OCI-LY1 (cell line): ENCODE results near the gene PDS5B.
A peak's percentile ranks its signal among the peaks of the same experiment; 100 is the strongest.

Experiments
- H2AFZ ChIP-seq: fragments of 200-600 bp; sonication (generic), shearing (Covaris generic); 2 replicates; pipeline ENCODE4 v1.6.0; 2014; ENCODE audit warnings: antibody characterized with exemption, mild to moderate bottlenecking, low read length
- H3F3A ChIP-seq: fragments of 200-600 bp; sonication (generic), shearing (Covaris generic); 2 replicates; pipeline ENCODE4 v1.6.0; 2014; ENCODE audit warnings: mild to moderate bottlenecking, antibody characterized with exemption, low read length, moderate library complexity; ENCODE audit not compliant: insufficient read depth
- H3K27ac ChIP-seq: fragments of 200-600 bp; sonication (generic); 2 replicates; pipeline ENCODE4 v1.5.1; 2014; ENCODE audit warnings: low read length, mixed run types, mild to moderate bottlenecking, low read depth; ENCODE audit not compliant: poor library complexity, severe bottlenecking
- H3K27me3 ChIP-seq: fragments of 200-600 bp; sonication (generic); 2 replicates; pipeline ENCODE4 v1.6.0; 2014; ENCODE audit warnings: antibody characterized with exemption, mild to moderate bottlenecking, low read length, moderate library complexity; ENCODE audit not compliant: insufficient read depth
- H3K36me3 ChIP-seq: fragments of 200-600 bp; sonication (generic); 2 replicates; pipeline ENCODE4 v1.6.1; 2014; ENCODE audit warnings: mild to moderate bottlenecking, antibody characterized with exemption, low read length, moderate library complexity, mixed read lengths; ENCODE audit not compliant: insufficient read depth
- H3K4me1 ChIP-seq: fragments of 200-600 bp; sonication (generic); 2 replicates; pipeline ENCODE4 v1.5.1; 2014; ENCODE audit warnings: mild to moderate bottlenecking, low read length, moderate library complexity; ENCODE audit not compliant: insufficient read depth, severe bottlenecking
- H3K4me2 ChIP-seq: fragments of 200-600 bp; sonication (generic), shearing (Covaris generic); 2 replicates; pipeline ENCODE4 v1.6.1; 2014; ENCODE audit warnings: low read length
- H3K4me3 ChIP-seq: fragments of 200-600 bp; sonication (generic); 2 replicates; pipeline ENCODE4 v1.5.1; 2014; ENCODE audit warnings: low read length, low read depth, mild to moderate bottlenecking, mixed read lengths; ENCODE audit not compliant: poor library complexity, severe bottlenecking
- H3K79me2 ChIP-seq: fragments of 200-600 bp; shearing (Covaris generic); 2 replicates; pipeline ENCODE4 v1.6.1; 2016; ENCODE audit warnings: mixed run types, low read length, mixed read lengths; ENCODE audit not compliant: insufficient read depth
- H3K9ac ChIP-seq: fragments of 200-600 bp; sonication (generic), shearing (Covaris generic); 2 replicates; pipeline ENCODE4 v1.6.1; 2014; ENCODE audit warnings: mild to moderate bottlenecking, low read length, mixed read lengths
- H3K9me2 ChIP-seq: fragments of 200-600 bp; sonication (generic), shearing (Covaris generic); 2 replicates; pipeline ENCODE4 v1.6.1; 2014; ENCODE audit warnings: low read depth, mild to moderate bottlenecking, low read length, mixed read lengths
- H3K9me3 ChIP-seq: fragments of 200-600 bp; shearing (Covaris generic); 2 replicates; pipeline ENCODE4 v1.6.1; 2014; ENCODE audit warnings: low read length, mixed read lengths
- H4K20me1 ChIP-seq: fragments of 200-600 bp; sonication (generic), shearing (Covaris generic); 2 replicates; pipeline ENCODE4 v1.6.0; 2016; ENCODE audit warnings: mild to moderate bottlenecking, low read length; ENCODE audit not compliant: insufficient read depth
- EZH2 ChIP-seq: fragments of 200-600 bp; sonication (generic), shearing (Covaris generic); IDR thresholded peaks from 2 replicates; pipeline ENCODE4 v1.8.0; 2017; ENCODE audit warnings: borderline replicate concordance, mixed run types, mild to moderate bottlenecking, antibody characterized with exemption, low read length, moderate library complexity, mixed read lengths
- TF ChIP-seq, protein P1 (sequence below): fragments of 200-600 bp; sonication (generic), shearing (Covaris generic); IDR thresholded peaks from 2 replicates; pipeline ENCODE4 v1.5.1; 2017; ENCODE audit warnings: mild to moderate bottlenecking, antibody characterized with exemption, low read length, moderate library complexity, mixed read lengths

PDS5B gene

DNA sequence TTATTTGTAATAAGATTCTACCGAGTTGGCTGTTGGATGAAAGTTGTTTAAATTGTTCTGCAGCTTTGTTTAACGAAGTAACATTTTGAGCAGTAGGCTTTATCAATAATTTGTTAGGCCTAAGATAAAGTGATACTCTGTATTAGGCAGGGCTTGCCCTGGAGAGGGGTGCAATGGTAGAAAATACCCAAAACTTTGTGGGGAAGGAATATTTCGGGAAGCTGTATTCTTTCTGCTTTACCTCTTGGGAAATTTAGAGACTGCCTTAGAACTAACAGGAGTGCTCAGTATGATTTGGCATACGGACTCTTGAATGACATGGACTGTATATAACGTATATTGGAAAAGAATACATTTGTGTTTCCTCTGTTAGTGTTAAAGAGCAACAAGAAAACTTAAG lies 2.5 kb downstream of the PDS5B start:
- Histone ChIP-seq H3K9me2 (no peaks in the 10 kb centered on the region), H2AFZ (no peak overlapping the region), H3K4me2 (peak overlapping the region; percentile 94), H3F3A (no peaks in the 10 kb centered on the region), H3K36me3 (no peaks in the 10 kb centered on the region), H3K27me3 (no peaks in the 10 kb centered on the region), H3K9me3 (no peaks in the 10 kb centered on the region), H3K27ac (no peak overlapping the region), H4K20me1 (no peaks in the 10 kb centered on the region), H3K4me3 (peak overlapping the region; percentile 70), H3K9ac (peak overlapping the region; percentile 69), H3K4me1 (peaks cover 31% of the 10 kb centered on the region), H3K79me2 (peaks cover 64% of the 10 kb centered on the region)
- no peak for TF ChIP-seq EZH2
- TF ChIP-seq, protein P1, sequence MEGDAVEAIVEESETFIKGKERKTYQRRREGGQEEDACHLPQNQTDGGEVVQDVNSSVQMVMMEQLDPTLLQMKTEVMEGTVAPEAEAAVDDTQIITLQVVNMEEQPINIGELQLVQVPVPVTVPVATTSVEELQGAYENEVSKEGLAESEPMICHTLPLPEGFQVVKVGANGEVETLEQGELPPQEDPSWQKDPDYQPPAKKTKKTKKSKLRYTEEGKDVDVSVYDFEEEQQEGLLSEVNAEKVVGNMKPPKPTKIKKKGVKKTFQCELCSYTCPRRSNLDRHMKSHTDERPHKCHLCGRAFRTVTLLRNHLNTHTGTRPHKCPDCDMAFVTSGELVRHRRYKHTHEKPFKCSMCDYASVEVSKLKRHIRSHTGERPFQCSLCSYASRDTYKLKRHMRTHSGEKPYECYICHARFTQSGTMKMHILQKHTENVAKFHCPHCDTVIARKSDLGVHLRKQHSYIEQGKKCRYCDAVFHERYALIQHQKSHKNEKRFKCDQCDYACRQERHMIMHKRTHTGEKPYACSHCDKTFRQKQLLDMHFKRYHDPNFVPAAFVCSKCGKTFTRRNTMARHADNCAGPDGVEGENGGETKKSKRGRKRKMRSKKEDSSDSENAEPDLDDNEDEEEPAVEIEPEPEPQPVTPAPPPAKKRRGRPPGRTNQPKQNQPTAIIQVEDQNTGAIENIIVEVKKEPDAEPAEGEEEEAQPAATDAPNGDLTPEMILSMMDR = no peak

DNA sequence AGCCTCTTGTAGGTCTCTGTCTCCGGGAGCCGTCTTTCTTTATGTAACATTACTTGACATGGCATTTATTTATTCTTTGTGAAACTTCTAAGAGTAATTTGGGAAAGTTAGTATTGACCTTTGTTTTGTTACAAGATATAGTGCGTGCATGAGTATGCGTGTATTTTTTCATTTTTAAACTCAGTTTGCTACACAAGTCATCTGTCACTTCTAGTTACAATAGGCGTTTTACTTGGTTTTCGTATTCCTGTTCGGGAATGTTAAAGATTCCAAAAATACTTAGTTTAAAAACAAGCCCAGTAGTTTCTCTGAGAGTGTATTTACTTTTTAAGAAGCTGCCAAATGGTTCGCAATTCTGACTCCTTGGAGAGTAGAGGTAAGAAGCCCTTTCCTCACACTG lies 3.2 kb downstream of the PDS5B start:
- H3K9ac ChIP-seq = peak overlapping the region; percentile 69; the same call in 1 of the 2 replicates
- H3K4me1 ChIP-seq = peaks cover 31% of the 10 kb centered on the region
- no peaks in the 10 kb centered on the region for H3K27me3 ChIP-seq
- no peaks in the 10 kb centered on the region for H3F3A ChIP-seq
- no peak overlapping the region for H2AFZ ChIP-seq
- peak overlapping the region; percentile 94 for H3K4me2 ChIP-seq
- H3K27ac ChIP-seq = no peak overlapping the region
- H4K20me1 ChIP-seq = no peaks in the 10 kb centered on the region
- H3K9me3 ChIP-seq = no peaks in the 10 kb centered on the region
- no peaks in the 10 kb centered on the region for H3K9me2 ChIP-seq
- H3K4me3 ChIP-seq = peak overlapping the region; percentile 70
- no peak for TF ChIP-seq EZH2
- TF ChIP-seq, protein P1 = no peak
- peaks cover 71% of the 10 kb centered on the region for H3K79me2 ChIP-seq
- H3K36me3 ChIP-seq = no peaks in the 10 kb centered on the region

DNA sequence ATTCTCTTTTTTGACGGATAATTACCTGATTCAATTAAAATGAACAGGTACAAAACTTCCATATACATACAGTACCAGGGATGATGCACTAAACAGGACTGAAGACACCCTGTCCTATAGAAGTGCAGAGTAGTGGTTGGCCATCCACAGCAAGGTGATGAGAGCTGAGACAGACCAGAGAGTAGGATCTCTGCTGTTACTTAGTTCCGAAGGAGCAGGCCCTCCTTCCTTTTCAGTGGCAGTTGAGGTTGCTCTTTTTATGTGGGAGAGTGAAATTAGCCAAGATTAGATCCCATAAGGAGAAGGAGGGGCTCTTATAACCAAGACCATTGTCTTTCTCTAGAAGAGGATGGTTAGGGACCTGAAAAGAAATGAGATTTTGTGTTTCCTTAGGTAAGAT lies 4.0 kb downstream of the PDS5B start:
- no peaks in the 10 kb centered on the region for H3F3A ChIP-seq
- no peaks in the 10 kb centered on the region for H3K9me2 ChIP-seq
- H3K79me2 ChIP-seq = peaks cover 79% of the 10 kb centered on the region
- H3K4me3 ChIP-seq = no peak overlapping the region
- peaks cover 31% of the 10 kb centered on the region for H3K4me1 ChIP-seq
- no peak for TF ChIP-seq EZH2
- TF ChIP-seq, protein P1 = no peak
- no peaks in the 10 kb centered on the region for H3K36me3 ChIP-seq
- H3K9ac ChIP-seq = no peak overlapping the region
- no peaks in the 10 kb centered on the region for H3K27me3 ChIP-seq
- H3K27ac ChIP-seq = no peak overlapping the region
- H4K20me1 ChIP-seq = no peaks in the 10 kb centered on the region
- no peaks in the 10 kb centered on the region for H3K9me3 ChIP-seq
- no peak overlapping the region; the same call in 1 of the 2 replicates for H3K4me2 ChIP-seq
- H2AFZ ChIP-seq = no peak overlapping the region
